ENCODE results near the gene SRSF11. TPM values are rescaled to one million over a fixed set of nuclear protein-coding genes. Genes with fewer than 3 reads are reported as not detected.

SRSF11 gene
- total RNA-seq, 2 experiments from 2014 or later, result 165 to 245 TPM

DNA sequence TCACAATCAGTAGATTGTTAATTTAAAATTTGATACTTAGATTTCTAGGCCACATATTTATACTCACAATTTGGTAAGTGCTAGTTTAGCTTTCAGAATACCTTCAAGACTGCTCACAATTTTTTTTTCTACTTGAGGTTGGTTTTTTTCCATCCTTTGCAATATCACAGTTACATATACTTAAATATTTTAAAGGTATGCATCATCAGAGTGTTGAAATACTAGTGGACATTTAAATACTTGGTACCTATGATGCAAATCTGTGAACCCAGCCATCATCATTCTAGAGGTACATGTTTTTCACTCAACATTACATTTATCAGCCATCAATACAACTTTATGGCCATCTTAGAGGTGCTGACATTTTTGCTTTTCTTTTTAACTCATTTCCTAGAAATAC, 9.6 kb upstream of the SRSF11 start:
- H3K4me2 ChIP-seq (ENCODE audit: low read length), result no peak overlapping the region
- peaks cover 100% of the 10 kb centered on the region for H3K79me2 ChIP-seq (ENCODE audit: insufficient read depth, low read depth, low read length)
- H3K4me3 ChIP-seq (ENCODE audit: low read depth, low read length, poor library complexity, severe bottlenecking), result no peak overlapping the region
- BruUV-seq (replicated peaks), result no TSS peak
- peaks cover 30% of the 10 kb centered on the region for H3K4me1 ChIP-seq (ENCODE audit: insufficient read depth, low read length, poor library complexity, severe bottlenecking)
- H3K36me3 ChIP-seq (ENCODE audit: insufficient read depth, low read length), result peaks cover 60% of the 10 kb centered on the region
- no peak for DNase-seq (ENCODE audit: low spot score)
- no peaks in the 10 kb centered on the region for H3K9me2 ChIP-seq (ENCODE audit: insufficient read depth, low read length)
- ChIA-PET CTCF (ENCODE audit: unreplicated experiment) (no interaction called here), POLR2A (interaction anchor here (8.7 kb wide), 1 partner anchor 9 kb away, joined by 92 read pairs; the partner anchor contains the start of gene SRSF11)
- no peak overlapping the region for H2AFZ ChIP-seq (ENCODE audit: low read length)
- peaks cover 10% of the 10 kb centered on the region; the same call in 1 of the 2 replicates for H4K20me1 ChIP-seq (ENCODE audit: insufficient read depth, low read length)
- intact Hi-C loops (cut with micrococcal nuclease; ENCODE audit: unreplicated experiment), result no loop called here
- no peaks in the 10 kb centered on the region for H3K9me3 ChIP-seq (ENCODE audit: low read length)
- no peak overlapping the region for H3K27ac ChIP-seq (ENCODE audit: low read depth, low read length, poor library complexity, severe bottlenecking)
- TF ChIP-seq CTCF (conservative IDR thresholded peaks at IDR 0.05; ENCODE audit: low read length) (no peak), EZH2phosphoT487 (IDR thresholded peaks at IDR 0.05; ENCODE audit: borderline replicate concordance, low read depth, low read length) (no peak)

DNA sequence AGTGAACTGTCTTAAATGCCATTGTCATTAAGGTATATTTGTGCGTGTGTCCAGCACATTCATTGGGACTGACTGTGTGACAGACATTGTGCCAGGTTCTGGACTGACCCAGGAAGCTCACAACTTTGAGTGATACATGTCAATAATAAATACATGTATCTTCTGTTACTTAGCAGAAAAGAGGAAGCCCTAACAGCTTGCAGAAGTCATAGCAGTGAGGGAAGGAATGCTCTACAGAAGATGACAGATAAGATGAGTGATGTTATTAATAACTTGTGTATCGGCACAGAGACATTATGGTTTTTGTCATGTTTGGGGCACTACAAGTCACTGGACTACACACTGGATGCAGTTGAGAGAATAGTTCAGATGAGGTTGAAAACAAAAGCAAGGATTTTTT, 1.2 kb upstream of the SRSF11 start:
- H4K20me1 ChIP-seq (ENCODE audit: insufficient read depth, low read length), result peaks cover 20% of the 10 kb centered on the region
- H3K4me1 ChIP-seq (ENCODE audit: insufficient read depth, low read length, poor library complexity, severe bottlenecking), result peaks cover 48% of the 10 kb centered on the region
- peak overlapping the region; percentile 92 for H3K27ac ChIP-seq (ENCODE audit: low read depth, low read length, poor library complexity, severe bottlenecking)
- peaks cover 66% of the 10 kb centered on the region for H3K36me3 ChIP-seq (ENCODE audit: insufficient read depth, low read length)
- ChIA-PET POLR2A (interaction anchor here (1.0 to 5.1 kb wide), 4 partner anchors 9 to 133 kb away, joined by 3 to 92 read pairs (median 4); partner anchors contain the start of gene LRRC40), CTCF (ENCODE audit: unreplicated experiment) (interaction anchor here (1.0 kb wide), 2 partner anchors 14 to 191 kb away, joined by 3 read pairs; partner anchors contain the start of gene CTH)
- H3K9me2 ChIP-seq (ENCODE audit: insufficient read depth, low read length), result no peaks in the 10 kb centered on the region
- no peak overlapping the region for H2AFZ ChIP-seq (ENCODE audit: low read length)
- TF ChIP-seq CTCF (conservative IDR thresholded peaks at IDR 0.05; ENCODE audit: low read length) (no peak), EZH2phosphoT487 (IDR thresholded peaks at IDR 0.05; ENCODE audit: borderline replicate concordance, low read depth, low read length) (no peak)
- H3K4me3 ChIP-seq (ENCODE audit: low read depth, low read length, poor library complexity, severe bottlenecking), result peak overlapping the region; percentile 90
- BruUV-seq (replicated peaks), result no TSS peak
- peak overlapping the region; percentile 82 for H3K4me2 ChIP-seq (ENCODE audit: low read length)
- intact Hi-C loops (cut with micrococcal nuclease; ENCODE audit: unreplicated experiment), result no loop called here
- peak; percentile 37 for DNase-seq (ENCODE audit: low spot score)
- peaks cover 96% of the 10 kb centered on the region for H3K79me2 ChIP-seq (ENCODE audit: insufficient read depth, low read depth, low read length)
- no peaks in the 10 kb centered on the region for H3K9me3 ChIP-seq (ENCODE audit: low read length)
